ENCODE results near the gene CD151.

Gene CD151

GRCh38 chr11:846496-847098, 13.8 kb downstream of the CD151 start:
- H3K9ac ChIP-seq (ENCODE audit: insufficient read length, low read depth), result peak overlapping the region; percentile 83
- no peaks in the 10 kb centered on the region for H3K9me3 ChIP-seq (ENCODE audit: insufficient read depth, low read length)
- H3K36me3 ChIP-seq (ENCODE audit: insufficient read depth, insufficient read length, low read length), result peaks cover 12% of the 10 kb centered on the region
- TF ChIP-seq SUZ12 (IDR thresholded peaks at IDR 0.05; ENCODE audit: extremely low read depth, insufficient read depth, insufficient read length) (no peak), ZNF274 (IDR thresholded peaks at IDR 0.05; ENCODE audit: low read depth, low read length) (no peak), YY1 (IDR thresholded peaks at IDR 0.05; ENCODE audit: insufficient read depth, insufficient read length) (no peak)
- no peak for DNase-seq (ENCODE audit: low read depth, low spot score)
- H3K27me3 ChIP-seq (ENCODE audit: insufficient read depth, insufficient read length), result no peaks in the 10 kb centered on the region
- no peak overlapping the region for H3K4me3 ChIP-seq (ENCODE audit: insufficient read length, low read depth)
- peaks cover 40% of the 10 kb centered on the region for H3K4me1 ChIP-seq (ENCODE audit: insufficient read depth, insufficient read length)

GRCh38 chr11:847876-848275, 15.1 kb downstream of the CD151 start:
- peaks cover 16% of the 10 kb centered on the region for H3K36me3 ChIP-seq (ENCODE audit: insufficient read depth, insufficient read length, low read length)
- DNase-seq (ENCODE audit: low read depth, low spot score), result no peak
- H3K4me3 ChIP-seq (ENCODE audit: insufficient read length, low read depth), result no peak overlapping the region
- no peaks in the 10 kb centered on the region for H3K9me3 ChIP-seq (ENCODE audit: insufficient read depth, low read length)
- peaks cover 48% of the 10 kb centered on the region for H3K4me1 ChIP-seq (ENCODE audit: insufficient read depth, insufficient read length)
- no peak for TF ChIP-seq ZNF274 (IDR thresholded peaks at IDR 0.05; ENCODE audit: low read depth, low read length)
- TF ChIP-seq YY1 (IDR thresholded peaks at IDR 0.05; ENCODE audit: insufficient read depth, insufficient read length), result no peak
- no peak for TF ChIP-seq SUZ12 (IDR thresholded peaks at IDR 0.05; ENCODE audit: extremely low read depth, insufficient read depth, insufficient read length)
- no peaks in the 10 kb centered on the region for H3K27me3 ChIP-seq (ENCODE audit: insufficient read depth, insufficient read length)
- H3K9ac ChIP-seq (ENCODE audit: insufficient read length, low read depth), result no peak overlapping the region

GRCh38 chr11:848380-848931, 15.7 kb downstream of the CD151 start:
- Histone ChIP-seq H3K4me1 (ENCODE audit: insufficient read depth, insufficient read length) (peaks cover 51% of the 10 kb centered on the region), H3K9me3 (ENCODE audit: insufficient read depth, low read length) (no peaks in the 10 kb centered on the region), H3K36me3 (ENCODE audit: insufficient read depth, insufficient read length, low read length) (peaks cover 16% of the 10 kb centered on the region), H3K27me3 (ENCODE audit: insufficient read depth, insufficient read length) (no peaks in the 10 kb centered on the region), H3K4me3 (ENCODE audit: insufficient read length, low read depth) (no peak overlapping the region), H3K9ac (ENCODE audit: insufficient read length, low read depth) (peak overlapping the region; percentile 14)
- TF ChIP-seq YY1 (IDR thresholded peaks at IDR 0.05; ENCODE audit: insufficient read depth, insufficient read length), result no peak
- no peak for TF ChIP-seq ZNF274 (IDR thresholded peaks at IDR 0.05; ENCODE audit: low read depth, low read length)
- no peak for TF ChIP-seq SUZ12 (IDR thresholded peaks at IDR 0.05; ENCODE audit: extremely low read depth, insufficient read depth, insufficient read length)
- no peak for DNase-seq (ENCODE audit: low read depth, low spot score)

GRCh38 chr11:849104-849824, 16.5 kb downstream of the CD151 start:
- peak overlapping the region; percentile 14 for H3K9ac ChIP-seq (ENCODE audit: insufficient read length, low read depth)
- peaks cover 23% of the 10 kb centered on the region for H3K36me3 ChIP-seq (ENCODE audit: insufficient read depth, insufficient read length, low read length)
- TF ChIP-seq YY1 (IDR thresholded peaks at IDR 0.05; ENCODE audit: insufficient read depth, insufficient read length) (no peak), SUZ12 (IDR thresholded peaks at IDR 0.05; ENCODE audit: extremely low read depth, insufficient read depth, insufficient read length) (no peak), ZNF274 (IDR thresholded peaks at IDR 0.05; ENCODE audit: low read depth, low read length) (no peak)
- peak overlapping the region; percentile 75 for H3K4me3 ChIP-seq (ENCODE audit: insufficient read length, low read depth)
- no peaks in the 10 kb centered on the region for H3K27me3 ChIP-seq (ENCODE audit: insufficient read depth, insufficient read length)
- peaks cover 56% of the 10 kb centered on the region for H3K4me1 ChIP-seq (ENCODE audit: insufficient read depth, insufficient read length)
- no peaks in the 10 kb centered on the region for H3K9me3 ChIP-seq (ENCODE audit: insufficient read depth, low read length)
- DNase-seq (ENCODE audit: low read depth, low spot score), result no peak

- H3K36me3 ChIP-seq (ENCODE audit: insufficient read depth, insufficient read length, low read length), result peaks cover 28% of the 10 kb centered on the region
- no peaks in the 10 kb centered on the region for H3K27me3 ChIP-seq (ENCODE audit: insufficient read depth, insufficient read length)
- H3K9me3 ChIP-seq (ENCODE audit: insufficient read depth, low read length), result no peaks in the 10 kb centered on the region
- peaks cover 59% of the 10 kb centered on the region for H3K4me1 ChIP-seq (ENCODE audit: insufficient read depth, insufficient read length)
- DNase-seq (ENCODE audit: low read depth, low spot score), result no peak
- H3K4me3 ChIP-seq (ENCODE audit: insufficient read length, low read depth), result peak overlapping the region; percentile 75
- TF ChIP-seq SUZ12 (IDR thresholded peaks at IDR 0.05; ENCODE audit: extremely low read depth, insufficient read depth, insufficient read length) (no peak), ZNF274 (IDR thresholded peaks at IDR 0.05; ENCODE audit: low read depth, low read length) (no peak), YY1 (IDR thresholded peaks at IDR 0.05; ENCODE audit: insufficient read depth, insufficient read length) (no peak)
- H3K9ac ChIP-seq (ENCODE audit: insufficient read length, low read depth), result peak overlapping the region; percentile 80
Observed at GRCh38 chr11:849951-850774, 17.4 kb downstream of the CD151 start.

GRCh38 chr11:850775-851763, 18.3 kb downstream of the CD151 start:
- TF ChIP-seq ZNF274 (IDR thresholded peaks at IDR 0.05; ENCODE audit: low read depth, low read length), result no peak
- no peak for TF ChIP-seq YY1 (IDR thresholded peaks at IDR 0.05; ENCODE audit: insufficient read depth, insufficient read length)
- no peak for TF ChIP-seq SUZ12 (IDR thresholded peaks at IDR 0.05; ENCODE audit: extremely low read depth, insufficient read depth, insufficient read length)
- Histone ChIP-seq H3K9ac (ENCODE audit: insufficient read length, low read depth) (peak overlapping the region; percentile 80), H3K4me3 (ENCODE audit: insufficient read length, low read depth) (peak overlapping the region; percentile 75), H3K4me1 (ENCODE audit: insufficient read depth, insufficient read length) (peaks cover 58% of the 10 kb centered on the region), H3K27me3 (ENCODE audit: insufficient read depth, insufficient read length) (no peaks in the 10 kb centered on the region), H3K9me3 (ENCODE audit: insufficient read depth, low read length) (no peaks in the 10 kb centered on the region), H3K36me3 (ENCODE audit: insufficient read depth, insufficient read length, low read length) (peaks cover 37% of the 10 kb centered on the region)
- DNase-seq (ENCODE audit: low read depth, low spot score), result no peak

Measured in NT2/D1 (cell line).